Mesenchymal stem cell (in vitro differentiated cells and primary cell): ENCODE measurements around the gene TIMM9.

Source experiments
- DNase-seq: peaks from one replicate; pipeline ENCODE4 v3.0.0-alpha.2; 2013
- H2AFZ ChIP-seq: one replicate; pipeline ENCODE4 v1.6.1; 2013; ENCODE audit warnings: low read depth, mild to moderate bottlenecking, control low read depth, inconsistent platforms, low read length, moderate library complexity
- H2AK5ac ChIP-seq: 2 replicates; pipeline ENCODE4 v1.6.1; 2013; ENCODE audit warnings: low read length, moderate library complexity, mild to moderate bottlenecking, inconsistent platforms; ENCODE audit not compliant: severe bottlenecking
- H2BK120ac ChIP-seq: one replicate; pipeline ENCODE4 v1.6.1; 2013; ENCODE audit warnings: low read depth, mild to moderate bottlenecking, inconsistent platforms, low read length, moderate library complexity
- H2BK12ac ChIP-seq, 2 experiments: one replicate each; pipeline ENCODE4 v1.6.1; 2013; ENCODE audit warnings: inconsistent platforms in 2 of 2, low read length in 2 of 2, mild to moderate bottlenecking in 2 of 2, moderate library complexity in 2 of 2, control low read depth in 1 of 2
- H2BK15ac ChIP-seq: one replicate; pipeline ENCODE4 v1.6.1; 2013; ENCODE audit warnings: mild to moderate bottlenecking, low read depth, inconsistent platforms; ENCODE audit not compliant: poor library complexity, severe bottlenecking
- H2BK5ac ChIP-seq: 2 replicates; pipeline ENCODE4 v1.6.1; 2013; ENCODE audit warnings: low read depth, mild to moderate bottlenecking, low read length, control low read depth, inconsistent platforms; ENCODE audit not compliant: poor library complexity, severe bottlenecking
- H3K14ac ChIP-seq, 2 experiments: one replicate each; pipeline ENCODE4 v1.6.1; 2013; ENCODE audit warnings: inconsistent platforms in 2 of 2, low read length in 2 of 2, control low read depth in 1 of 2, mild to moderate bottlenecking in 1 of 2, moderate library complexity in 1 of 2
- H3K18ac ChIP-seq, 2 experiments: one replicate each; pipeline ENCODE4 v1.6.1; 2013; ENCODE audit warnings: inconsistent platforms in 2 of 2, low read length in 2 of 2, control low read depth in 1 of 2, low read depth in 1 of 2, mild to moderate bottlenecking in 1 of 2
- H3K23ac ChIP-seq, 2 experiments: one replicate each; pipeline ENCODE4 v1.6.1; 2013; ENCODE audit warnings: inconsistent platforms in 2 of 2, low read length in 2 of 2, mild to moderate bottlenecking in 2 of 2, moderate library complexity in 2 of 2, control low read depth in 1 of 2
- H3K27ac ChIP-seq: 2 replicates; pipeline ENCODE4 v1.5.1; 2013; ENCODE audit warnings: mild to moderate bottlenecking, moderate library complexity, low read length, control low read depth, inconsistent platforms; ENCODE audit not compliant: poor library complexity, severe bottlenecking
- H3K27me3 ChIP-seq, 2 experiments: 2 replicates each; pipeline versions ENCODE4 v1.6.1 to v1.7.0; 2013; ENCODE audit warnings: low read length in 2 of 2, mild to moderate bottlenecking in 2 of 2, moderate library complexity in 2 of 2, control low read depth in 1 of 2, inconsistent platforms in 1 of 2; ENCODE audit not compliant: control insufficient read depth in 1 of 2, insufficient read depth in 1 of 2
- H3K36me3 ChIP-seq, 2 experiments: 2 replicates each; pipeline versions ENCODE4 v1.6.1 to v1.7.0; 2013; ENCODE audit warnings: low read length in 2 of 2, control low read depth in 1 of 2, inconsistent platforms in 1 of 2, low read depth in 1 of 2, mild to moderate bottlenecking in 1 of 2; ENCODE audit not compliant: insufficient read depth in 2 of 2, control insufficient read depth in 1 of 2
- H3K4ac ChIP-seq, 2 experiments: one replicate each; pipeline ENCODE4 v1.6.1; 2013; ENCODE audit warnings: inconsistent platforms in 2 of 2, low read length in 2 of 2, mild to moderate bottlenecking in 2 of 2, moderate library complexity in 2 of 2, control low read depth in 1 of 2, low read depth in 1 of 2
- H3K4me1 ChIP-seq: 2 replicates; pipeline ENCODE4 v1.6.1; 2013; ENCODE audit warnings: low read depth, low read length, control low read depth; ENCODE audit not compliant: control insufficient read depth, insufficient read depth
- H3K4me2 ChIP-seq: 2 replicates; pipeline ENCODE4 v1.6.1; 2013; ENCODE audit warnings: low read length, mild to moderate bottlenecking, inconsistent platforms; ENCODE audit not compliant: poor library complexity, severe bottlenecking
- H3K4me3 ChIP-seq, 2 experiments: 2 replicates each; pipeline versions ENCODE4 v1.5.1 to v1.7.0; 2013; ENCODE audit warnings: low read length in 2 of 2, mild to moderate bottlenecking in 2 of 2, control low read depth in 1 of 2, low read depth in 1 of 2; ENCODE audit not compliant: insufficient read depth in 1 of 2
- H3K79me1 ChIP-seq: replicated peaks from 2 replicates; pipeline ENCODE4 v1.6.1; 2013; ENCODE audit warnings: mild to moderate bottlenecking, control low read depth, low read length, inconsistent platforms; ENCODE audit not compliant: poor library complexity, severe bottlenecking
- H3K9ac ChIP-seq: 2 replicates; pipeline ENCODE4 v1.7.0; 2013; ENCODE audit warnings: mild to moderate bottlenecking, low read length, moderate library complexity
- H3K9me3 ChIP-seq: 2 replicates; pipeline ENCODE4 v1.7.0; 2013; ENCODE audit warnings: mild to moderate bottlenecking, low read length; ENCODE audit not compliant: control insufficient read depth
- H4K8ac ChIP-seq: one replicate; pipeline ENCODE4 v1.6.1; 2013; ENCODE audit warnings: inconsistent platforms, mild to moderate bottlenecking, low read length, moderate library complexity
- H4K91ac ChIP-seq: one replicate; pipeline ENCODE4 v1.6.1; 2013; ENCODE audit warnings: mild to moderate bottlenecking, low read length, inconsistent platforms
- WGBS: methylation state at CpG from one replicate; pipeline ENCODE4 v1.1.7; 2013; ENCODE audit warnings: mixed read lengths; 5-methylcytosine and 5-hydroxymethylcytosine counted together

TIMM9 gene

GRCh38 chr14:58466459-58466858 is 39.1 kb upstream of the TIMM9 start:
- DNase-seq: no peak
- H3K9ac ChIP-seq: no peak overlapping the region
- no peak overlapping the region for H2BK5ac ChIP-seq
- no peak overlapping the region for H3K18ac ChIP-seq
- H4K91ac ChIP-seq: no peak overlapping the region
- H3K4me3 ChIP-seq: no peak overlapping the region
- H2AK5ac ChIP-seq: no peak overlapping the region
- no peak overlapping the region for H3K14ac ChIP-seq
- H3K4me1 ChIP-seq: peaks cover 2% of the 10 kb centered on the region
- no peak overlapping the region for H3K4ac ChIP-seq
- H2AFZ ChIP-seq: no peak overlapping the region
- no peak overlapping the region for H3K27ac ChIP-seq
- H3K9me3 ChIP-seq: no peaks in the 10 kb centered on the region
- H4K8ac ChIP-seq: no peak overlapping the region
- no peaks in the 10 kb centered on the region for H3K27me3 ChIP-seq
- H3K79me1 ChIP-seq: peaks cover 7% of the 10 kb centered on the region
- H3K4me2 ChIP-seq: no peak overlapping the region
- H3K23ac ChIP-seq: no peak overlapping the region
- 100% methylated on average over 1 of the region's 1 CpG for WGBS
- no peak overlapping the region for H2BK15ac ChIP-seq
- no peak overlapping the region for H2BK120ac ChIP-seq
- H3K36me3 ChIP-seq: peaks cover 7 to 75% of the 10 kb centered on the region in 2 experiments
- no peak overlapping the region for H2BK12ac ChIP-seq

DNA sequence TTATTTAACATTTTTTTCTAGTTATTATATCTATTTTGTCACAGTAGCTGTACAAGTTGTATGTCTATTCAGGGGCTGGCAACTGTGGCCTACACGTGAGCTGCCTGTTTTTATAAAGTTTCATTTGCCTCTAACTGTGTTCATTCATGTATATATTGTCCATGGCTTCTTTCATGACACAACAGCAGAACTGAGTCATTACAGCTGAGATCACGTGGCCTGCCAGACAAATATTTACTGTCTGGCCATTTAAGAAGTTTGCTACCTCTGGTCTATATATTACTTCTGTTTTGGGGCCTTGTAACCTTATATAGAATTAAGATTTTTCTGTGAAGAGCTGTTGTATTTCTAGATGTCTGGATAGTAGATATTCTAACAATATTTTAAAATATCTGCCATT is 38.1 kb upstream of the TIMM9 start:
- 90% methylated on average over 1 of the region's 2 CpGs for WGBS
- Histone ChIP-seq H3K27me3 (no peaks in the 10 kb centered on the region), H3K4ac (no peak overlapping the region), H3K4me1 (peaks cover 2% of the 10 kb centered on the region), H4K91ac (no peak overlapping the region), H2BK15ac (no peak overlapping the region), H2BK12ac (no peak overlapping the region), H3K9ac (no peak overlapping the region), H2AK5ac (no peak overlapping the region), H3K9me3 (no peaks in the 10 kb centered on the region), H3K36me3 (peaks cover 7 to 78% of the 10 kb centered on the region in 2 experiments), H2BK120ac (no peak overlapping the region), H3K4me2 (no peak overlapping the region), H3K4me3 (no peak overlapping the region), H4K8ac (no peak overlapping the region), H2AFZ (no peak overlapping the region), H3K18ac (no peak overlapping the region), H3K79me1 (peaks cover 7% of the 10 kb centered on the region), H3K27ac (no peak overlapping the region), H3K23ac (no peak overlapping the region), H2BK5ac (no peak overlapping the region), H3K14ac (no peak overlapping the region)
- peak; percentile 70 for DNase-seq

DNA sequence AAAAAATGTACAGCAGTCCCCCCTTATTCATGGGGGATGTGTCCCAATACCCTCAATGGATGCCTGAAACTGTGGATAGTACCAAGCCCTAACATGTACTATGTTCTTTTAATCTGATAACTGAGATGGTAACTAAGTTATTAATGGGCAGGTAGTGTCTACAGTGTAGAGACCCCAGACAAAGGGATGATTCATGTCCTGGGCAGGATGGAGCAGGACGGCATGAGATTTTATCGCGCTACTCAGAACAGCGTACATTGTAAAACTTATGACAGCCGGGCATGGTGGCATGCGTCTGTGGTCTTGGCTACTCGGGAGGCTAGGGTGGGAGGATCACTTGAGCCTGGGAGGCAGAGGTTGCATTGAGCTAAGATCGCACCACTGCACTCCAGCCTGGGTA is 37.3 kb upstream of the TIMM9 start:
- no peak overlapping the region for H3K9ac ChIP-seq
- H3K79me1 ChIP-seq: peaks cover 7% of the 10 kb centered on the region
- no peak overlapping the region for H4K8ac ChIP-seq
- peak overlapping the region; percentile 27 for H2AFZ ChIP-seq
- H3K4me3 ChIP-seq: no peak overlapping the region
- peaks cover 2% of the 10 kb centered on the region for H3K4me1 ChIP-seq
- peak overlapping the region in 1 of 2 experiments; percentile 15 for H3K14ac ChIP-seq
- H3K4me2 ChIP-seq: no peak overlapping the region
- no peak overlapping the region for H4K91ac ChIP-seq
- no peak overlapping the region for H3K4ac ChIP-seq
- H3K27ac ChIP-seq: no peak overlapping the region
- no peak overlapping the region for H2BK120ac ChIP-seq
- no peak overlapping the region for H2BK5ac ChIP-seq
- no peak overlapping the region for H2AK5ac ChIP-seq
- H3K27me3 ChIP-seq: no peaks in the 10 kb centered on the region
- H3K9me3 ChIP-seq: no peaks in the 10 kb centered on the region
- H2BK12ac ChIP-seq: no peak overlapping the region
- H3K23ac ChIP-seq: no peak overlapping the region
- no peak overlapping the region for H2BK15ac ChIP-seq
- H3K36me3 ChIP-seq: peaks cover 7 to 82% of the 10 kb centered on the region in 2 experiments
- 99% methylated on average over 7 of the region's 8 CpGs for WGBS
- DNase-seq: no peak
- H3K18ac ChIP-seq: peak overlapping the region in 1 of 2 experiments; percentile 40

- Histone ChIP-seq H3K4me3 (no peak overlapping the region), H3K9ac (no peak overlapping the region), H4K91ac (no peak overlapping the region), H3K4me2 (no peak overlapping the region), H2AK5ac (no peak overlapping the region), H3K79me1 (peaks cover 6% of the 10 kb centered on the region), H3K23ac (no peak overlapping the region), H3K36me3 (peaks cover 0 to 79% of the 10 kb centered on the region in 2 experiments), H3K18ac (no peak overlapping the region), H2BK120ac (no peak overlapping the region), H2BK15ac (no peak overlapping the region), H3K27ac (no peak overlapping the region), H3K14ac (no peak overlapping the region), H2BK5ac (no peak overlapping the region), H2BK12ac (no peak overlapping the region), H4K8ac (no peak overlapping the region), H2AFZ (no peak overlapping the region), H3K4ac (no peak overlapping the region), H3K4me1 (peaks cover 2% of the 10 kb centered on the region), H3K27me3 (no peaks in the 10 kb centered on the region), H3K9me3 (no peaks in the 10 kb centered on the region)
- DNase-seq: no peak
- 90% methylated on average over 2 of the region's 2 CpGs for WGBS
Measured at GRCh38 chr14:58463147-58463546, 35.8 kb upstream of the TIMM9 start.
